Body of pancreas (tissue), 4 donors: ENCODE data around the gene HSPA1B.
A peak's percentile ranks its signal among the peaks of the same experiment; 100 is the strongest.

Experiments
- POLR2A ChIP-seq, 3 donors: fragments of 450-650 bp; IDR thresholded peaks; one replicate each; pipeline ENCODE4 v1.6.1; 2016; ENCODE audit warnings: antibody characterized with exemption in 3 of 3, mild to moderate bottlenecking in 2 of 3
- TF ChIP-seq, protein P1 (sequence below), 7 experiments: fragments of 450-650 bp in 4 of 7; fragments of 200-600 bp in 3 of 7; sonication (generic) in 3 of 7; IDR thresholded peaks; one replicate each; pipeline ENCODE4 v1.5.1; 2016 to 2019; ENCODE audit warnings: antibody characterized with exemption in 7 of 7

DNA sequence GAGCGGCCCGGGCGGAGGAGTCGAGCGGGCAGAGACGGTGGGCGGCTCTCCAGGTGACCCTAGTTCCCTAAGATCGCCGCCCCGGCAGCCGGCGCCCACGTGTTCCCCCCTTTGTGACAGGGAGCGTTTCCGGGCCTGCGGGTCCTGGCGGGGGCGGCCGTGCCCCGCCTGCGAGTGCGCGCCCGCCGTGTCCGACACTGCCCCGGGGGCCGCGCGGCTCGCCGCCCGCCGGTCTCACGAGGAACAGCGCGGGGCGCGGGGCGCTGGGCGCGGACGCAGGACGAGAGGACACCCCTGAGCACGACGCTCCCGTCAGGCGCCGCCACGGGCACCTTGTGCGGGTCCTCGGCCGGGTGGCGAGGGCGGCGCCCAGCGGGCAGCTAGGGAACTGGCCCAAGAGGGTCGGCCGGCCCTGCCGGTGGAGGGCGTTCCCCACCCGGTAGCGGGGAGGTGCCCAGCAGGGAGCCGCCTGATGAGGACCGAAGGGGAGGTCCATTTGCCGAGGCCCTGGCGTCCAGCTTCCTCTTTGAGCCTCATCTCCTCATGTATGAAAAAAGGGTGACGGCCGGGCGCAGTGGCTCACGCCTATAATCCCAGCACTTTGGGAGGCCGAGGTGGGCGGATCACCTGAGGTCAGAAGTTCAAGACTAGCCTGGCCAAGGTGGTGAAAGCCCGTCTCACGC lies 31.8 kb upstream of the HSPA1B start, which contains the start of gene VARS1:
- peak; percentile 38 to 60 (median 49) for TF ChIP-seq POLR2A (IDR thresholded peaks at IDR 0.05)
- TF ChIP-seq, protein P1, sequence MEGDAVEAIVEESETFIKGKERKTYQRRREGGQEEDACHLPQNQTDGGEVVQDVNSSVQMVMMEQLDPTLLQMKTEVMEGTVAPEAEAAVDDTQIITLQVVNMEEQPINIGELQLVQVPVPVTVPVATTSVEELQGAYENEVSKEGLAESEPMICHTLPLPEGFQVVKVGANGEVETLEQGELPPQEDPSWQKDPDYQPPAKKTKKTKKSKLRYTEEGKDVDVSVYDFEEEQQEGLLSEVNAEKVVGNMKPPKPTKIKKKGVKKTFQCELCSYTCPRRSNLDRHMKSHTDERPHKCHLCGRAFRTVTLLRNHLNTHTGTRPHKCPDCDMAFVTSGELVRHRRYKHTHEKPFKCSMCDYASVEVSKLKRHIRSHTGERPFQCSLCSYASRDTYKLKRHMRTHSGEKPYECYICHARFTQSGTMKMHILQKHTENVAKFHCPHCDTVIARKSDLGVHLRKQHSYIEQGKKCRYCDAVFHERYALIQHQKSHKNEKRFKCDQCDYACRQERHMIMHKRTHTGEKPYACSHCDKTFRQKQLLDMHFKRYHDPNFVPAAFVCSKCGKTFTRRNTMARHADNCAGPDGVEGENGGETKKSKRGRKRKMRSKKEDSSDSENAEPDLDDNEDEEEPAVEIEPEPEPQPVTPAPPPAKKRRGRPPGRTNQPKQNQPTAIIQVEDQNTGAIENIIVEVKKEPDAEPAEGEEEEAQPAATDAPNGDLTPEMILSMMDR (IDR thresholded peaks at IDR 0.05): peak; percentile 68 to 98 (median 88)
